B cell (primary cell): ENCODE data around the gene RPS6KL1. TPM values are rescaled to one million over a fixed set of nuclear protein-coding genes. Genes with fewer than 3 reads are reported as not detected.

Experiments
- ATAC-seq: fragments of 200-7000 bp; cut with Tn5 transposase; one replicate; pipeline ENCODE4 v1.10.0; 2021; ENCODE audit warnings: low read depth, mild to moderate bottlenecking, moderate number of reproducible peaks, moderate library complexity
- CTCF ChIA-PET: fragments of 350-600 bp; sonication (Branson Sonifier 250); formaldehyde crosslinking; loops from one replicate; lab custom pipeline; 2021; ENCODE audit warnings: antibody characterized with exemption, inconsistent platforms; lab: Charles Lee
- POLR2A ChIA-PET: fragments of 350-600 bp; sonication (Branson Sonifier 250); formaldehyde crosslinking; loops from one replicate; lab custom pipeline; 2021; ENCODE audit warnings: antibody characterized with exemption; lab: Charles Lee
- DNase-seq: peaks from one replicate; pipeline ENCODE4 v3.0.0; 2013
- H2AFZ ChIP-seq: 2 replicates; pipeline ENCODE4 v1.6.1; 2012; ENCODE audit warnings: mild to moderate bottlenecking, low read depth, low read length; ENCODE audit not compliant: insufficient read depth, poor library complexity, severe bottlenecking
- H3K27ac ChIP-seq, 2 donors: 1 replicate in 1 of 2; 2 replicates in 1 of 2; pipeline ENCODE4 v1.5.1; 2012 to 2013; ENCODE audit warnings: low read length in 2 of 2, mild to moderate bottlenecking in 2 of 2, moderate library complexity in 1 of 2
- H3K27me3 ChIP-seq, 4 experiments: fragments of 200-600 bp in 1 of 4; sonication (generic) in 1 of 4; replicated peaks in 1 of 4; 1 replicate in 2 of 4; 2 replicates in 2 of 4; pipeline versions ENCODE4 v1.6.1 to v1.7.0; 2013 to 2016; ENCODE audit warnings: low read length in 3 of 4, mild to moderate bottlenecking in 2 of 4, mixed read lengths in 1 of 4, moderate library complexity in 1 of 4; ENCODE audit not compliant: insufficient read depth in 4 of 4, control insufficient read depth in 3 of 4; ENCODE audit errors: control extremely low read depth in 1 of 4
- H3K36me3 ChIP-seq, 2 experiments: replicated peaks in 1 of 2; 1 replicate in 1 of 2; 2 replicates in 1 of 2; pipeline versions ENCODE4 v1.6.1 to v1.7.1; 2013; ENCODE audit warnings: low read length in 1 of 2; ENCODE audit not compliant: insufficient read depth in 2 of 2, control insufficient read depth in 1 of 2; ENCODE audit errors: control extremely low read depth in 1 of 2, extremely low read depth in 1 of 2
- H3K4me1 ChIP-seq, 2 donors: fragments of 200-600 bp in 1 of 2; sonication (generic) in 1 of 2; 1 replicate in 1 of 2; 2 replicates in 1 of 2; pipeline versions ENCODE4 v1.5.1 to v1.6.1; 2013 to 2017; ENCODE audit warnings: low read length in 2 of 2; ENCODE audit not compliant: control insufficient read depth in 2 of 2, insufficient read depth in 2 of 2
- H3K4me2 ChIP-seq: replicated peaks from 2 replicates; pipeline ENCODE3; 2012; ENCODE audit warnings: mild to moderate bottlenecking, low read depth, low read length; ENCODE audit not compliant: poor library complexity, severe bottlenecking
- H3K4me3 ChIP-seq, 5 experiments: fragments of 200-600 bp in 1 of 5; sonication (generic) in 1 of 5; 1 replicate in 3 of 5; 2 replicates in 2 of 5; pipeline versions ENCODE4 v1.5.1 to v1.7.0; 2011 to 2016; ENCODE audit warnings: low read length in 4 of 5, mild to moderate bottlenecking in 4 of 5, low read depth in 2 of 5, control low read depth in 1 of 5, moderate library complexity in 1 of 5; ENCODE audit not compliant: insufficient read depth in 1 of 5; ENCODE audit errors: control extremely low read depth in 1 of 5, extremely low read depth in 1 of 5
- H3K79me2 ChIP-seq: fragments of 200-600 bp; sonication (generic); one replicate; pipeline ENCODE4 v1.6.0; 2016; ENCODE audit warnings: low read length; ENCODE audit not compliant: control insufficient read depth, insufficient read depth
- H3K9ac ChIP-seq: fragments of 200-600 bp; sonication (generic); 2 replicates; pipeline ENCODE4 v1.6.1; 2017; ENCODE audit warnings: mild to moderate bottlenecking, low read length, moderate library complexity
- H3K9me3 ChIP-seq, 3 donors: one replicate each; pipeline versions ENCODE4 v1.6.1 to v1.7.1; 2013; ENCODE audit warnings: low read length in 2 of 3; ENCODE audit not compliant: control insufficient read depth in 2 of 3, insufficient read depth in 1 of 3; ENCODE audit errors: control extremely low read depth in 1 of 3
- H4K20me1 ChIP-seq: 2 replicates; pipeline ENCODE4 v1.6.0; 2012; ENCODE audit warnings: mild to moderate bottlenecking, low read length; ENCODE audit not compliant: insufficient read depth, control insufficient read depth, poor library complexity, severe bottlenecking
- H3K27ac Mint-ChIP-seq: one replicate; pipeline ENCODE4 v1.8.0; 2021; ENCODE audit warnings: mixed read lengths
- H3K27me3 Mint-ChIP-seq: one replicate; pipeline ENCODE4 v1.8.0; 2021; ENCODE audit warnings: mixed read lengths
- H3K4me1 Mint-ChIP-seq: one replicate; pipeline ENCODE4 v1.8.0; 2021; ENCODE audit warnings: mixed read lengths
- H3K4me3 Mint-ChIP-seq: one replicate; pipeline ENCODE4 v1.8.0; 2021; ENCODE audit warnings: mixed read lengths
- H3K9me3 Mint-ChIP-seq: one replicate; pipeline ENCODE4 v1.8.0; 2022; ENCODE audit warnings: mixed read lengths; ENCODE audit not compliant: insufficient read depth
- CTCF ChIP-seq: fragments of 200-600 bp; IDR thresholded peaks from one replicate; pipeline ENCODE4 v1.8.0; 2022; ENCODE audit warnings: antibody characterized with exemption, mild to moderate bottlenecking
- EZH2 ChIP-seq: IDR thresholded peaks from 2 replicates; pipeline ENCODE4 v1.6.1; 2012; ENCODE audit warnings: borderline replicate concordance, low read depth, mild to moderate bottlenecking, moderate library complexity, low read length; ENCODE audit not compliant: insufficient read depth, poor library complexity, severe bottlenecking
- WGBS: methylation state at CpG from one replicate; pipeline ENCODE4 v1.1.5; 2013; ENCODE audit warnings: missing lambda C conversion rate; ENCODE audit not compliant: insufficient coverage; 5-methylcytosine and 5-hydroxymethylcytosine counted together
- intact Hi-C: fragments of 100-400 bp; cut with micrococcal nuclease; formaldehyde crosslinking; loops from one replicate; pipeline ENCODE4 v1.10.0; 2022
- polyA plus RNA-seq: library from polyadenylated mRNA; depleted of rRNA; stranded (reverse); fragments of >200 nt; gene quantifications from 2 replicates; pipeline ENCODE4 v1.2.3, GENCODE V29; 2012
- total RNA-seq, 2 donors: library from RNA; stranded (reverse); fragments of 120-200 nt in 1 of 2; gene quantifications; 1 replicate in 1 of 2; 2 replicates in 1 of 2; pipeline versions ENCODE4 v1.2.3 to v1.2.4, GENCODE V29; 2013 to 2022

The RPS6KL1 gene
- total and polyA plus RNA-seq, 2 donors (not counting 1 experiment from before 2014, with no cell fraction given): 3.4 to 4.4 TPM

- DNase-seq (no peak), ATAC-seq (no peak)
- Mint-ChIP-seq H3K9me3 (no peaks in the 10 kb centered on the region), H3K4me1 (peaks cover 32% of the 10 kb centered on the region), H3K27ac (no peak overlapping the region), H3K27me3 (no peaks in the 10 kb centered on the region), H3K4me3 (no peak overlapping the region)
- ChIA-PET CTCF (interaction anchor here (1.0 to 25.3 kb wide), 4 partner anchors 9 to 192 kb away, joined by 3 to 926 read pairs (median 8); partner anchors contain the start of genes DLST and PROX2), POLR2A (no interaction called here)
- Histone ChIP-seq H3K9ac (no peak overlapping the region), H3K4me2 (no peak overlapping the region), H2AFZ (no peak overlapping the region), H3K4me3 (no peak overlapping the region), H3K27ac (no peak overlapping the region), H3K4me1 (peaks cover 23 to 32% of the 10 kb centered on the region in 2 donors), H3K27me3 (no peaks in the 10 kb centered on the region), H4K20me1 (no peaks in the 10 kb centered on the region), H3K9me3 (no peaks in the 10 kb centered on the region), H3K36me3 (peaks cover 42 to 95% of the 10 kb centered on the region in 2 experiments), H3K79me2 (peaks cover 13% of the 10 kb centered on the region)
- intact Hi-C loops: no loop called here
- no peak for TF ChIP-seq EZH2
- no peak for TF ChIP-seq CTCF
- WGBS: 100% methylated on average over 2 of the region's 3 CpGs
Measured at GRCh38 chr14:74896400-74896799, 26.7 kb downstream of the RPS6KL1 start.

- DNase-seq (peak; percentile 64), ATAC-seq (peak; percentile 53)
- Mint-ChIP-seq H3K27ac (peak overlapping the region; percentile 92), H3K9me3 (no peaks in the 10 kb centered on the region), H3K4me3 (peak overlapping the region; percentile 54), H3K4me1 (peaks cover 32% of the 10 kb centered on the region), H3K27me3 (no peaks in the 10 kb centered on the region)
- H3K79me2 ChIP-seq: peaks cover 16% of the 10 kb centered on the region
- no peaks in the 10 kb centered on the region for H3K9me3 ChIP-seq
- ChIA-PET CTCF (interaction anchor here (0.6 to 25.3 kb wide), 8 partner anchors 8 to 1376 kb away, joined by 3 to 926 read pairs (median 4); partner anchors contain the start of genes DLST, EIF2B2 and PROX2), POLR2A (no interaction called here)
- peaks cover 23 to 32% of the 10 kb centered on the region in 2 donors for H3K4me1 ChIP-seq
- H3K27me3 ChIP-seq: no peaks in the 10 kb centered on the region
- H3K27ac ChIP-seq: peak overlapping the region; percentile 62 to 76
- peaks cover 1% of the 10 kb centered on the region for H4K20me1 ChIP-seq
- no peak overlapping the region for H3K4me3 ChIP-seq
- intact Hi-C loops: no loop called here
- H3K9ac ChIP-seq: peak overlapping the region; percentile 19
- no CpG with 5 or more reads among the region's 4 CpGs for WGBS
- H3K4me2 ChIP-seq: peak overlapping the region; percentile 49
- TF ChIP-seq CTCF (no peak), EZH2 (no peak)
- no peak overlapping the region for H2AFZ ChIP-seq
- peaks cover 34 to 90% of the 10 kb centered on the region in 2 experiments for H3K36me3 ChIP-seq
Measured at GRCh38 chr14:74893614-74894091, 29.4 kb downstream of the RPS6KL1 start.
